Left kidney (tissue), 2 donors: ENCODE measurements around the gene DNAJC18. TPM values are rescaled to one million over a fixed set of nuclear protein-coding genes. Genes with fewer than 3 reads are reported as not detected.
"Not testable (repeated sequence)": the region's sequence is repeated elsewhere in the genome, so short reads cannot be mapped to it uniquely, and the experiment has no call there.

Source experiments
- DNase-seq: peaks from one replicate; pipeline ENCODE4 v3.0.0-alpha.2; 2013
- polyA plus RNA-seq: library from polyadenylated mRNA; unstranded; fragments of 120-200 nt; gene quantifications from one replicate; pipeline ENCODE4 v1.2.1, GENCODE V29; 2013; ENCODE audit not compliant: insufficient read length

Gene DNAJC18
- polyA plus RNA-seq, 1 donor = 27.7 TPM

DNA sequence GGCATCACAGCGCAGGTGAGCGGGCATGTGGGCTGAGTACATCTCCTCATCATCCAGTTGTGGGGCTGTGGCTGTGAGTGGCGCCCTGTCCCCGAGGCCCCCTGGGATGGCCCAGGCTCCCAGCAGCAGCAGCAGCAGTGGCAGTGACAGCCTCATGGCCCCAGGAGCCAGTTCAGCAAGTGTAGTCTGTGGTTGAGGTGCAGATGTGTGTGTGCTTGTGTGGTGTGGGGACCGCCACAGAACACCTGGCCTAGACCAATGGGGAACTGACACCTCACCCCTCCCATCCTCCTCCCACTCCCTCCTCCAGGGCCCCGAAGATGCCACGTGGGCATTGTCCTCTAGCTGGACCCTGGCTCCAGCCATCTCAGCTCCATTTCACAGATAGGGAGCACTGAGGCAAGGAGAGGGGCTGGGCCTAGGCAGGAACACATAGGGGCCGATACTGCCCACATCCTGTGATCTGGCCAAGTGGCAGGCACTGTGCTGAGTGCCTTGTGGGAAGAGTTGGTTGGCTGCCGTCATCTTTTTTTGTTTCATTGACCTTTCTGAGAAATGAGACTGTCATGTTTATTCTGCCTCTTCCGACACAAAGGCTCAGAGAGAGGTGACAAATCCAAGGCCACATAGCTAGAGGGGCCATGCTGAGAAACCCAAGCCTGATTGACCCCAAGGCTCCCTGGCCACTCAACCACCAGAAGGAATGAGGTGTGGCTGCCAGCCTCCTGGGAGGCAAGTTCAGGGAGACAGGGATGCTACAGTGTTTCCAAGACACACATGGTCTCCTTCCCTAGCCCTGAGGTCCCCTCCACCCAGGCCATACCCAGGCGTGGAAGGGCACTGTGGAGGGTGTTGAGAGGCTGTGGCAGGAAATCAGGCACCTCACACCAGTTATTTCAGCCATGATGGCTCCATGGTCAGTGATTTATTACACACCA is 49.4 kb downstream of the DNAJC18 start, which contains the start of gene MZB1:
MZB1 (minus strand) TSS at position 213 of the 938 bp plus-strand sequence; CDS start at position 156, 57 bp downstream.
- DNase-seq = no peak

GRCh38 chr5:139388198-139388821 is 51.0 kb downstream of the DNAJC18 start:
- DNase-seq = peak; percentile 25

DNA sequence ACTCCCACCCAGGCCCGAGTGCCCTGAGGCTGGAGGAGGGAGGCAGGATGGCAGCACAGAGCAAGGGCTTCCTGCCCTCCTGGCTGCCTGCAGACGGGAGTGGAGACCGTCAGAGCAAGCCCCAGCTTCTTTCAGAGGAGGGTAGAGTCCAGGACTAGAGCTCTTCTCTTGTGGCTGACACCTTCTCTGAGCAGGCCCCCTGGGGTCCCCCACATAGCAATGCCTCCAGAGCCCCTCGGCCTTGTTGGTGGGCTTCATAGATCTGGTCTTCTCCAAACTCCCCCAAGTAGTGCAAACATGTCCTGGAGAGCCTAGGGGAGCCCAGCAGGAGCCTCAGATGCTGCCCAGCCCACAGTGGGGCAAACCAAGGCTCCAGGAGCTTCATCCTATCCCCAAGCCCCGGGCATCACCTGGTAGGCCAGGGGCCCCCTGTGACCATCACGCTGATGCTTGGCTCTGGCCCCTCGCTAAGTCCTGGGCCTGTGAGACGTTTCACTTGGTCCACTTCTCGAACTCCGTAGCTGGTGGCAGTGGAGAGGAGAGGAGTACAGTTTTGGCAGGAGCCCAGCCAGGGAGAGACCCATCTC is 51.6 kb downstream of the DNAJC18 start:
- DNase-seq = no peak

- DNase-seq = not testable (repeated sequence)
Observed at GRCh38 chr5:139386956-139387355, 52.4 kb downstream of the DNAJC18 start.

- DNase-seq = no peak
Observed at GRCh38 chr5:139386050-139386438, 53.3 kb downstream of the DNAJC18 start.

DNA sequence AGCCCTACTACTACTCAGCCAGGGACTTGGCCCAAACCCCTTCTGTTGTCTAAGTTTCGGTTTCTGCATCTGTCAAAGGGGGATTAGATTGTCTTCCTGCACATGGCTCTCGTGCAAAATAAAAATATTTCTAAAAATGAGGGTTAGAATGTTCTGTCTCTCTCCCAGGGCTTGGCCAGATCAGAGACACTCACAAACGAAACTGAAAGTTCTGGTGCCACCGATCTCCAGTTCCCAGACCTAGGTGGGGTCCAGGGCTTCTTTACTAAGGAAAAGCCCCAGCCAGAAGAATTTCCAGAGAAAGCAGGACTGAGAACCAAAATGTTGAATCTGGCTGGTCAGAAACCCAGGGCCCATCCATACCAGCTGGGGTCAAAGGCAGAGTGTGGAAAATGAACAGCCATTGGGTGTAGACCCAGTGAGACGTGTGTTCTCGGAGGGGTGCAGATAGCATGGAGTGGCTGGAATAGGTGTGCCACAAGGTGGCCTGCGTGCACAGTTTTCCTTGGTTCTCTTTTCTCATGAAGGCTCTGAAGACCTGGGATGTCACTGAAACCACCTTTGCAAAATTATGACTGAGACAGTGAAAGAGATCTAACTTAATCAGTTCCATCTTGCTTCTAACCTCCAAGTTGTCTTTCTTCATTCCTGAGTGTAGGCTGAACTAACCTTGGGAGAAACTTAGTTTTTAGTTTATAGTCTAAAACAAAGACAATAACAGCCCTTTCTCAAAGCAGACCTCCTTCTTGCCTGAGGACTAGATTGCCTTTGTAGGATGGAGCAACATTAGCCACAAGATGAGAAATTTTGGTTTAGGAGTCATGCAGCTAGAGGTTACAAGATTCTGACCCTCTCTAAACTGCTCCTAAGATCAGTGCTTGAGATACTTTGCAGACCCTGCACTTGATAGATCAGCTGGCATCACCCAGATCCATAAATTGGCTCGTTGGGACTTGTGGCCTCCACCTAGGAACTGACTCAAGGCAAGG is 54.0 kb downstream of the DNAJC18 start:
- no peak for DNase-seq

DNA sequence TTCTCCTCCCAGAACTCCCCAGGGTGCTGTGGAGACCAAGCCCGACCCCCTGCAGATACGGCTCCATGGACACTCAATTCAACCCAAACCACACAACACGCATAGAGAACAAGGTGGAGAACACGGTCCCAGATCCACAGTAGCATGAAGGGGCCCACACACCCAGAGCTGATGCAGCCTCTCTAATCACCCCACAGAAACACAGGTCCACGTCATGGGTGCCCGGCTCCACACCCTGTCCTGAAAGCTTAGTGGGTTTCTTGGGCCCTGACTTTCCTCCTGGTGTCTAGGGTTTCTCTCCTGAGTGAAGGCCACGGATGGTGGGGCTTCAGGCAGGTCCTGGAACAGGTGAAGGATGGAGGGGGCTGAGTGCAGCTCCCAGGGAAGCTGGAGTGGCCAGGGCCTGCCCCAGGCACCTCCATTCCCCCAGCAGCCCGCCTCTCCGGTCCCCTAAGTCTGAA is 54.7 kb downstream of the DNAJC18 start:
- DNase-seq = no peak

GRCh38 chr5:139383993-139384590 is 55.2 kb downstream of the DNAJC18 start:
- DNase-seq = no peak

DNA sequence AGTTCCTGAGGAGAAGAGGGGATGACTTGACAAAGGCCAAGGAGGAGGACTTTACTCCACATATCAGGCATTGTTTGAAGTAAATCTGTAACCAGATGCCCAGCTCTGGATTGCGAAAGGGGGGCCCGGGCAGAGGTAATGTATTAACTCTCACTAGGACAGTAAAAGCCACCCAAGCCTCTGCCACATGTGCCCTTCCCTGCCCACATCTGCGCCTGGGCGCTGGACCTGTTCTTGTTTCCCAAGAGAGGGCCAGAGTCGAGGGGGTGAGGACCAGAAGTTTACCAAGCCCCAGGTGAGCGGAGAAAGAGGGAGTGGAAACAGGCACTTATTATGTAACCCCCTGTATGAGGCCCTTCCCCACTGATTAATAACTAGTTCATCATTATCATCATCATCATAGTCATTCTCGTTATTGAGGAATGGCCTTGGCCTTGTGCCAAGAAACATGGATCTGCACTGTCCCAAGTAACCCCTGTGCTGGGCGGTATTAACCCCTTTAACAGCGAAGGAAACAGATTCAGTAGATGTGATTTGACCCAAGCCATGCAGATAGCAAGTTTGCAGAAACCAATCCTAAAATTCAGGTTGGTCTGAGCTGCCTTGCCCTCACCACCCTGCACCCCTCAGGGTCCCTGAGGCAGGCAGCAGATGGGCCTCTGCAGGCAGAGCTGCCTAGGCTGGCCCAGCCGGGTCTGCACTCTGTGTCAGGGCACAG is 55.9 kb downstream of the DNAJC18 start, which contains the start of gene SLC23A1:
SLC23A1 (minus strand) TSS at position 23 of the 718 bp plus-strand sequence. CDS start 44 bp downstream, outside the sequence.
- DNase-seq = peak; percentile 35

DNA sequence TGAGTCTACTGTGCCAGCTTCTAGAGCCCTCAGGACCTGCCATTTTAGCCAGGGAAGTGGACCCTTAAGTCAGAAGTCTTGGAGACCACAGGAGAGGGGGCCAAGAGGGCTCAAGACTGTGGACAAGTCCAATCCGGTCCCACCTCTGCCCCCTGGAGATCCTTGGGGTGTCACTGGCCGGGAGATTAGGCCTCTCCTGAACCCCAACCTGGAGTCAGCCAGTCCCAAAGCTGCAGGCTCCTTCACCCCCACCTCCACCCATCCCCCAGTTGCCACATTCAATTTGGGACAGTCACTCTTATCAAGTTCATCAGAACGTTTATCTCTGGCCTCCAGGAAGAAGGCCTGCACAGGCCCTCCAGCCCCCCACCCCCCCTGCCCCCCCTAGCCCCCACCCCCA is 56.5 kb downstream of the DNAJC18 start:
- no peak for DNase-seq

- no peak for DNase-seq
Observed at GRCh38 chr5:139381837-139382761, 57.2 kb downstream of the DNAJC18 start.

- no peak for DNase-seq
Observed at GRCh38 chr5:139379626-139380449, 59.5 kb downstream of the DNAJC18 start.

GRCh38 chr5:139378941-139379361 is 60.4 kb downstream of the DNAJC18 start:
- DNase-seq = no peak

- DNase-seq = no peak
Observed at GRCh38 chr5:139378101-139378825, 61.1 kb downstream of the DNAJC18 start.

DNA sequence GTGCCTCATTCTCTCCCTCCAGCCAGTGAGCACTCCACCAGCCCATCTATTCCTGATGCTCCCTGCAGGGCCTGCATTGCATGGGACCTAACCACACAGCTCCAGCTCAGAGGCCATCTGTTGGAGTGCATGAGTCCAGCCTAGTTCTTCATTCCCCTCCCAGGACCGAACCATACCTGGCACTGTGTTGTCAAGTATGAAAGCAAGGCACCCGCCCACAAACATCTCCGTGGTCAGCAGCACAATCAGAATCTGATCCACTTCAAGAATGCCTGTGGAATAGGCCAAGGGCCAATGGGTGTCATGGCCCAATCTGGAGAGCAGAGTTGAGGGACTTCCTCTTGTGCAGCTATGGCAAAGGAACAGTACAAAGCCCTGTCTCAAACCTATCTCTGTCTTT is 62.1 kb downstream of the DNAJC18 start:
- DNase-seq = no peak

GRCh38 chr5:139376364-139376763 is 63.0 kb downstream of the DNAJC18 start:
- DNase-seq = no peak

- DNase-seq = no peak
Observed at GRCh38 chr5:139374909-139375308, 64.4 kb downstream of the DNAJC18 start.
